GM18498 (cell line): ENCODE measurements around the gene FZR1.
"Not testable (repeated sequence)": the region's sequence is repeated elsewhere in the genome, so short reads cannot be mapped to it uniquely, and the experiment has no call there.

Experiments used
- ATAC-seq: cut with Tn5 transposase; IDR thresholded peaks from one replicate; pipeline ENCODE4 v1.9.1; 2021; ENCODE audit warnings: mild to moderate bottlenecking, moderate library complexity; ENCODE audit not compliant: unreplicated experiment

The FZR1 gene

GRCh38 chr19:3565139-3565538 lies 59.0 kb downstream of the FZR1 start:
- no peak for ATAC-seq

DNA sequence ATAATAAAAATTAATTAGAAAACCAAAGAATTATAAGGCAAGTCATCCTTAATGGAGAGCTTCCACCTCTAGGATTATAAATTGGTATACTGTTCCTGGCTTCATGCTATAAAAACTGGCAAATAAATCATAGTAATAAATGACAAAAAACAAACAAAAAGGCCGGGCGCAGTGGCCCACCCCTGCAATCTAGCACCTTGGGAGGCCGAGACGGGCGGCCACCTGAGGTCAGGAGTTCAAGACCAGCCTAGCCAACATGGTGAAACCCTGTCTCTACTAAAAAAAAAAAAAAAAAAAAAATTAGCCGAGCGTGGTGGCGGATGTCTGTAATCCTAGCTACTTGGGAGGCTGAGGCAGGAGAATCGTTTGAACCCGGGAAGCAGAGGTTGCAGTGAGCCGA lies 63.9 kb downstream of the FZR1 start:
- ATAC-seq: not testable (repeated sequence)

- ATAC-seq: no peak
These were observed 64.5 kb downstream of the FZR1 start for GRCh38 chr19:3570606-3571011.

GRCh38 chr19:3572132-3572854 lies 66.2 kb downstream of the FZR1 start:
- ATAC-seq: peak; percentile 92

DNA sequence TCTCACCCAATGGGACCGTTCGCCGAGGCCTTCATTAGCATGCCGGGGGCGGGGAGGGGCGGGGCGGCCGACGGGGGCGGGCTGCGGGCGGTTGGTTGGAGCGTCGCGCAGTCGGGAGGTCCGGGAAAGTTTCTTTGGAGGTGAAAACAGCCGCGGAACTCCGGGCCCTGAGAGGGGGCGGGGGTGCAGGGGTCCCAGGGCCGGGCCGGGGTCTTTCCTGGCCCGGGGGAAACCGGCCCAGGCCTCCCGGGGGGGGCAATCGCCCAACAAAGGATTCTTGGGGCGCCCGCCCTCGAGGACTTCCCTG lies 66.7 kb downstream of the FZR1 start, which contains the start of gene HMG20B:
Gene HMG20B, plus strand, starts transcription at position 90 of the 307 bp plus-strand sequence. CDS start 366 bp downstream, outside the sequence.
- no peak for ATAC-seq

GRCh38 chr19:3573162-3573857 lies 67.2 kb downstream of the FZR1 start:
- peak; percentile 10 for ATAC-seq

- ATAC-seq: no peak
These were observed 67.9 kb downstream of the FZR1 start for GRCh38 chr19:3573858-3574637.

- no peak for ATAC-seq
These were observed 69.2 kb downstream of the FZR1 start for GRCh38 chr19:3575260-3575741.

GRCh38 chr19:3575949-3576673 lies 70.0 kb downstream of the FZR1 start:
- ATAC-seq: no peak

GRCh38 chr19:3576696-3577443 lies 70.8 kb downstream of the FZR1 start:
- no peak for ATAC-seq

DNA sequence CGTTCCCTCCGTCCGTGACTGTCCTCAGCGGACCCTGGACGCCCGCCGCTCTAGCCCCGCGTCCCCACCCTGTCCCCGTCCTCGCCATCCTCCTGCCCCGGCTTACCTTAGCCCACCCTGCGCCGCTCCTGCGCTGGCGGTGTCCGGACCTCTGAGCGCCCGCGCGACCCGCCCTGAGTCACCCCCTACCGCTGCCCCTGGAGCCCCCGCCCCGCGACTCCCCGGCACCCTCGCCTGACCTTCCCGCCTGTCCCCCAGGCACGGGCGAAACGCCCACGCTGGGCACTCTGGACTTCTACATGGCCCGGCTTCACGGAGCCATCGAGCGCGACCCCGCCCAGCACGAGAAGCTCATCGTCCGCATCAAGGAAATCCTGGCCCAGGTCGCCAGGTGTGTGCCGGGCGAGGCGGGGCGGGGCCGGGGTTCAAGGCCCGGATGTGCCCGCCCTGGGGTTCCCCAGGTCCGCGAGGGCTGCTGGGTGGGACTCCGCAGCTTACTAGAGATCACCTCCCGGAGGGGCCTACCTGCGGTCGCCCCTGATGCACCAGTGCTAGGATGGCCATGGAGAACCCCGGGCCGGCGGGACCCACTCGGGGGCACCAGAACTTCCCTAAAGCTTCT lies 71.7 kb downstream of the FZR1 start:
- no peak for ATAC-seq

DNA sequence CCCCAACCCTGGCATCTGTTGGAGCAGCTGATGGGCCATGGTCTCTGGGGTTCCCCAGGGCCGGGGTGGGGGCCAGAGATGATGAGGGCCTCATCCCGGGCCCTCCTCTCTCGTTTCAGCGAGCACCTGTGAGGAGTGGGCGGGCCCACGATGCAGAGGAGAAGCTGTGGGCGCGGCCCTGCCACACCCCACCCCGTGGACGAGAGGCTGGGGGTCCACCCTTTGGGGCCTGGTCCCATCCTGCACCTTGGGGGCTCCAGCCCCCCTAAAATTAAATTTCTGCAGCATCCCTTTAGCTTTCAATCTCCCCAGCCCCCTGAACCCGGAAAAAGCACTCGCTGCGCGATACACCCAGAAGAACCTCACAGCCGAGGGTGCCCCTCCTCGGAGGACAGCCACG lies 72.3 kb downstream of the FZR1 start:
- ATAC-seq: no peak

GRCh38 chr19:3580156-3580934 lies 74.2 kb downstream of the FZR1 start:
- ATAC-seq: no peak

- not testable (repeated sequence) for ATAC-seq
These were observed 75.7 kb downstream of the FZR1 start for GRCh38 chr19:3581792-3582191.

DNA sequence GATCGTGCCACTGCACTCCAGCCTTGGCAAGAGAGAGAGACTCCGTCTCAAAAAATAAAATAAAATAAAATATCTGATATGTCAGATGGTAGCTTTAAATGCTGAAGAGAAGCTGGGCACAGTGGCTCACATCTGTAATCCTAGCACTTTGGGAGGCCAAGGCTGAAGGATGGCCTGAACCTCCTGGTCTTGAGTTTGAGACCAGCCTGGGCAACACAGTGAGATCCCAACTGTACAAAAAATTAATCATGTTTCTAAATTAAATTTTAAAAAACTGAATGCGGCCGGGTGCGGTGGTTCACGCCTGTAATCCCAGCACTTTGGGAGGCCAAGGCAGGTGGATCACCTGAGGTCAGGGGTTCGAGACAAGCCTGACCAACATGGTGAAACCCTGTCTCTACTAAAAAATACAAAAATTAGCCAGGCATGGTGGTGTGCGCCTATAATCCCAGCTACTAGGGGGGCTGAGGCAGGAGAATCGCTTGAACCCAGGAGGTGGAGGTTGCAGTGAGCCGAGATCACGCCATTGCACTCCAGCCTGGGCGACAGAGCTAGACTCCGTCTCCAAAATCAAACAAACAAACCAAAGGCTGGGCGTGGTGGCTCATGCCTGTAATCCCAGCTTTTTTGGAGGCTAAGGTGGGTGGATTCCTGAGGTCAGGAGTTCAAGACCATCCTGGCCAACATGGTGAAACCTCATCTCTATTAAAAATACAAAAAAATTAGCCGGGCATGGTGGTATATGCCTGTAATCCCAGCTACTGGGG lies 78.1 kb downstream of the FZR1 start:
- ATAC-seq: not testable (repeated sequence)

- ATAC-seq: no peak
These were observed 79.4 kb downstream of the FZR1 start, which contains the start of gene GIPC3 for GRCh38 chr19:3585301-3586126. TSS of gene GIPC3 (plus strand) at chr19:3585478. CDS start at chr19:3585598, 120 bp downstream.

- ATAC-seq: no peak
These were observed 80.1 kb downstream of the FZR1 start for GRCh38 chr19:3586127-3586626.
